ENCODE results near the gene SLFN5.

Gene SLFN5

DNA sequence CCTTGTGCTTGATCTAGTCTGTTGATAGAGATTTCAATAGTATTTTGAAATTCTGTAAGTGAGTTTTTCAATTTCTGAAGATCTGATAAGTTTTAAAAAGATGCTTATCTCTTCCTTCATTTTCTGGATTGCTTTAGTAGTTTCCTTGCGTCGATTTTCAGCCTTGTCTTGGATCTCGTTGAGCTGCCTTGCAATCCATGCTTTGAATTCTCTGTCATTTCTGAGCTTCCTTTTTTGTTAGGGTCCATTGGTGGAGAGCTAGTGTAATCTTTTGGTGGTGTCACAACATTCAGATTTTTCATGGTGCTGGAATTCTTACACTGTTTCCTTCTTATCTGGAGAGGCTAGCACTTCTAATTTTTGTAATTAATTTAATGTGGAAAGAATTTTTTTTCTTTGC is 69.5 kb downstream of the SLFN5 start:
- H3K4me3 ChIP-seq (replicated peaks in 1 of 2; ENCODE audit: low read depth in 2 of 2, low read length in 2 of 2): no peak overlapping the region
- no peak for DNase-seq (ENCODE audit: low read depth in 2 of 2)
- no peak for TF ChIP-seq CTCF (IDR thresholded peaks at IDR 0.05; ENCODE audit: low read depth, low read length)

GRCh38 chr17:35312790-35313711 is 70.2 kb downstream of the SLFN5 start:
- TF ChIP-seq CTCF (IDR thresholded peaks at IDR 0.05; ENCODE audit: low read depth, low read length): peak; percentile 75
- H3K4me3 ChIP-seq (replicated peaks in 1 of 2; ENCODE audit: low read depth in 2 of 2, low read length in 2 of 2): peak overlapping the region; percentile 5 to 22
- peak; percentile 84 to 90 for DNase-seq (ENCODE audit: low read depth in 2 of 2)

DNA sequence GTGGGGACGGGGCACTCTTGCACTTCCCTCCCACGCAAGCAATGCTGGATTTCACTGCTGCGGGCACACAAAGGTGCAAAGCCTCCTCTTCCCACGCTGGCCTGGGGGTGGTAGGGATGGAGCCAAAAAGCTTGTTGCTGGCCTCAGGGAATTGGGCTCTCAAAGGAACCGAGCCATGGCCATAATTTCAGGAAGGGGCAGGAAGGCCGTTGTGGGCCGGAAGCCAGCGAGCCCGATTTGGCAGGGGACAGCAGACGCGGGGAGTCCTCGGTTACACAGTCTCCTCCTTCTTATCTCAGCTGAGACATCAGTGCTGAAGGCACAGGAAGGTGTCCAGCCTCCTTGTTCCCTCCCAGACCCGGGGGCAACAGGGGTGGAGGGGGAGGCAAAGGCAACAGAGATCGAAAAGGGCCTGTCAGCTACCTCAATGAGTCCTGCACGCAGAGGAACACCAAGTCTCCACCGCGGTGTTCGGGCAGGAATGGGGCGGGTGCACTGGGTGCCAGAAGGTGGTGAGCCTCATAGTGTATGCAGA is 71.1 kb downstream of the SLFN5 start:
- no peak overlapping the region for H3K4me3 ChIP-seq (replicated peaks in 1 of 2; ENCODE audit: low read depth in 2 of 2, low read length in 2 of 2)
- no peak for TF ChIP-seq CTCF (IDR thresholded peaks at IDR 0.05; ENCODE audit: low read depth, low read length)
- DNase-seq (ENCODE audit: low read depth in 2 of 2): no peak

DNA sequence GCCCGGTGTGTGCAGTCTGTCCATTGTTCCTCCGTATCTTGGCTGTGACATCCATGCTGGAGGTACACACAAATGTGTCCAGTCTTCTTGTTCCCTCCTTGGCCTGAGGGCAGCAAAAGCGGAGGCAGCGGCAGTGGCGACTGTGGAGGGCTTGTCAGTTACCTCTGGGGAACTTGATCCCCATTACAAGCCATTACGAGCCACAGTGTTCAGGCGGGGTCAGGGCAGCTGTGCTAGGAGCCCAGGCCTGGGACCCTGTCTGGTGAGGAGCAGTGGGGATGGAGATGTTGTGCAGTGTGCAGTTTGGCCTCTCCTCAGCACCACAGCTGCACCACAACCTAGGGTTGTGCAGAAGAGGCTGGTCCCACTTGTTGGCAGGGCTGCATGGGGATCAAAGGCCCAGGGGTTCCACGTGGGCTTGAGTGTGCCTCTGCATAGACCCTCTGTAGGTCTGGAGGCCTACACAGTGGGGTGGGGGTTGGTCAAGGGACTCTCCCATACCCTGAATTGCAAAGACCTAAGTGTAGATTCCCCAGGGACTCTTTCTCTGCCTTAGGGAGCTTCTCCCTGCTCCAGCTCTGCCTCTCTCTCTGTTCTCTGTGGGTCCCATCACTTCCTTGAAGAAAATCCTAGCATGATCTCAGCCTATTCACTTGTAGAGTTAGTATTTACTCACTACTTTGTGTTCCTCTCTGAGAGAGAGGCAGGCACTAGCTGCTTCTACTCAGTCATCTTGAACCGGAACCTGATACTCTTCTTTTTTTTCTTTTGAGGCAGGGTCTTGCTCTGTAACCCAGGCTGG is 71.7 kb downstream of the SLFN5 start:
- no peak overlapping the region for H3K4me3 ChIP-seq (replicated peaks in 1 of 2; ENCODE audit: low read depth in 2 of 2, low read length in 2 of 2)
- no peak for TF ChIP-seq CTCF (IDR thresholded peaks at IDR 0.05; ENCODE audit: low read depth, low read length)
- peak in 1 of 2 donors; percentile 25 for DNase-seq (ENCODE audit: low read depth in 2 of 2)

DNA sequence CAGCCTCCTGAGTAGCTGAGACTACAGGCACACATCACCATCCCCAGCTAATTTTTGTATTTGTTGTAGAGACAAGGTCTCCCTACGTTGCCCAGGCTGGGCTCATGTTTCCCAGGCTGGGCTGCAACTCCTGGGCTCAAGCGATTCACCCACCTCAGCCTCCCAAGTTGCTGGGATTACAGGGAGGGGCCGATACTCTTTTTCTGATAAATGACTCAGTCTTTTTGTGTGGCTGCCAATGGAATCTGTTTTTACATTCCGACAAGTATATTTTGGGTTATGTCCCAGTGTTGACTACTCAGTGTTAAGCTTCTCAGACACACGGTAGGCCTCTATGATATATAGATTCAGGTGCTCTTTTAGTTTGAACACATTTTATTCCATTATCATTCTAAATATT is 72.4 kb downstream of the SLFN5 start:
- TF ChIP-seq CTCF (IDR thresholded peaks at IDR 0.05; ENCODE audit: low read depth, low read length): no peak
- H3K4me3 ChIP-seq (replicated peaks in 1 of 2; ENCODE audit: low read depth in 2 of 2, low read length in 2 of 2): no peak overlapping the region
- DNase-seq (ENCODE audit: low read depth in 2 of 2): peak; percentile 89 to 90

DNA sequence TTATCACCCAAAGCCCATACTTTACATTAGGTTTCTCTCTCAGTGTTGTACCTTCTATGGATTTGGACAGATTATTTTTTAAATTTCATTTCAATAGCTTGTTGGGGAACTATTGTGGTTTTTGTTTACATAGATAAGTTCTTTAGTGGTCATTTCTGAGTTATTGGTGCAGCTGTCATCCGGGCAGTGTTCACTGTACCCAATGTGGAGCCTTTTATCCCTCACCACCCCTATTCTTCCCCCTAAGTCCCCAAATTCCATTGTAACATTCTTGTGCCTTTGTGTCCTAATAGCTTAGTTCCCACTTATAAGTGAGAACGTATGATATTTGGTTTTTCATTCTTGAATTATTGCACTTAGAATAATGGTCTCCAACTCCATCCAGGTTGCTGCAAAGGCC is 73.1 kb downstream of the SLFN5 start:
- no peak for DNase-seq (ENCODE audit: low read depth in 2 of 2)
- H3K4me3 ChIP-seq (replicated peaks in 1 of 2; ENCODE audit: low read depth in 2 of 2, low read length in 2 of 2): no peak overlapping the region
- TF ChIP-seq CTCF (IDR thresholded peaks at IDR 0.05; ENCODE audit: low read depth, low read length): no peak
